ENCODE results near the gene CASP7.

- TF ChIP-seq CTCF (IDR thresholded peaks at IDR 0.05) (no peak), POLR2A (IDR thresholded peaks at IDR 0.05) (no peak), EP300 (IDR thresholded peaks at IDR 0.05; ENCODE audit: low read depth) (no peak)
Observed at GRCh38 chr10:113732160-113732881, 52.6 kb downstream of the CASP7 start.
